Thyroid gland (tissue), 4 donors: ENCODE measurements around the gene ASPG. TPM values are rescaled to one million over a fixed set of nuclear protein-coding genes. Genes with fewer than 3 reads are reported as not detected.

ENCODE experiments used
- DNase-seq, 2 donors: peaks; one replicate each; pipeline ENCODE4 v3.0.0-alpha.2; 2019
- H3K27ac ChIP-seq, 3 donors: fragments of 200-600 bp; sonication (generic); 1 replicate in 2 of 3; 2 replicates in 1 of 3; pipeline ENCODE4 v1.5.1; 2016 to 2019; ENCODE audit warnings: mild to moderate bottlenecking in 1 of 3, moderate library complexity in 1 of 3
- H3K27me3 ChIP-seq: fragments of 200-600 bp; sonication (generic); one replicate; pipeline ENCODE4 v1.5.1; 2019
- H3K36me3 ChIP-seq, 2 donors: fragments of 200-600 bp; sonication (generic); one replicate each; pipeline ENCODE4 v1.5.1; 2016 to 2019
- H3K4me1 ChIP-seq, 2 donors: fragments of 200-600 bp; sonication (generic); one replicate each; pipeline ENCODE4 v1.5.1; 2017 to 2019
- H3K4me3 ChIP-seq, 3 donors: fragments of 200-600 bp; sonication (generic); replicated peaks in 1 of 3; 1 replicate in 2 of 3; 2 replicates in 1 of 3; pipeline ENCODE4 v1.5.1; 2016; ENCODE audit warnings: mild to moderate bottlenecking in 1 of 3
- H3K9me3 ChIP-seq: fragments of 200-600 bp; sonication (generic); one replicate; pipeline ENCODE4 v1.5.1; 2017
- CTCF ChIP-seq, 6 experiments: fragments of 200-600 bp in 3 of 6; fragments of 450-650 bp in 3 of 6; sonication (generic) in 3 of 6; IDR thresholded peaks; one replicate each; pipeline ENCODE4 v1.5.1; 2016 to 2019; ENCODE audit warnings: antibody characterized with exemption in 6 of 6, mild to moderate bottlenecking in 2 of 6, inconsistent platforms in 1 of 6, moderate library complexity in 1 of 6
- POLR2A ChIP-seq, 2 donors: fragments of 450-650 bp; IDR thresholded peaks; one replicate each; pipeline ENCODE4 v1.6.1; 2017; ENCODE audit warnings: antibody characterized with exemption in 2 of 2, mild to moderate bottlenecking in 2 of 2, moderate library complexity in 1 of 2
- WGBS, 2 donors: methylation state at CpG; one replicate each; pipeline ENCODE4 v1.1.5; 2017; 5-methylcytosine and 5-hydroxymethylcytosine counted together
- intact Hi-C: fragments of 100-400 bp; cut with DNase I; formaldehyde crosslinking; loops from one replicate; pipeline ENCODE4 v1.15.1; 2023
- total RNA-seq, 4 donors: library from RNA; depleted of rRNA; stranded (reverse); fragments of >200 nt; gene quantifications; one replicate each; pipeline ENCODE4 v1.2.3, GENCODE V29; 2016

ASPG gene
- total RNA-seq, 4 donors from 2014 or later, result 7.5 to 24.0 (median 15.2) TPM

DNA sequence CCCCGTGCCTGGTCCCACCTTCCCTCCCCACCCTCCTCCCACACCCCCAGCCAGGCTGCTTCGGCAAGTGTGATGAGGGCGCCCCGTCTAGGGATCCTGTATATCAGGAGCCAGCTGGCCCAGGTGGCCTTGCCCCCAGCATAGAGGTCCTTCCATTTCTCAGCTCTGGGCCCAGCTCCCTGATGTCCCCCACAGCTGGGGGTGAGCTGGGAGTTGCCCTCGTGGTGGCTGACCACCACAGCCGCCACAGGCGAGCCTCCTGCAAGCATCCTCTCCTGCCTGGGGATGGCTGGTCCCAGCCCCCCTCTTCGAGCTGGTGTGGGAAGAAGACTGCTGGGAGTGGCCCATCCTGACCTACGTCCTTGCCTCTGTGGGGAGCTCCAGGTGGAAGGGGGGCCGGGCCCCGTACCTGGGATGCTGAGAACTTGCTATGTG, 7.4 kb downstream of the ASPG start:
- no peak overlapping the region for H3K27ac ChIP-seq
- WGBS, 2 donors, result 95% methylated on average over 4 of the region's 11 CpGs; no CpG with 5 or more reads in 1 of the 2 donors
- no peaks in the 10 kb centered on the region for H3K36me3 ChIP-seq
- peaks cover 4 to 7% of the 10 kb centered on the region in 2 donors for H3K4me1 ChIP-seq
- intact Hi-C loops, result no loop called here
- DNase-seq, result no peak
- no peak for TF ChIP-seq POLR2A (IDR thresholded peaks at IDR 0.05)
- TF ChIP-seq CTCF (IDR thresholded peaks at IDR 0.05), result no peak
- no peak overlapping the region for H3K4me3 ChIP-seq
- H3K9me3 ChIP-seq, result no peaks in the 10 kb centered on the region
- H3K27me3 ChIP-seq, result no peaks in the 10 kb centered on the region

GRCh38 chr14:104093366-104094055, 8.0 kb downstream of the ASPG start:
- Histone ChIP-seq H3K4me3 (no peak overlapping the region), H3K27ac (no peak overlapping the region), H3K36me3 (no peaks in the 10 kb centered on the region), H3K4me1 (peaks cover 4 to 7% of the 10 kb centered on the region in 2 donors), H3K27me3 (no peaks in the 10 kb centered on the region), H3K9me3 (no peaks in the 10 kb centered on the region)
- intact Hi-C loops, result no loop called here
- DNase-seq, result no peak
- TF ChIP-seq POLR2A (IDR thresholded peaks at IDR 0.05), result no peak
- TF ChIP-seq CTCF (IDR thresholded peaks at IDR 0.05), result no peak
- 63 to 67% methylated on average over 16 of the region's 18 CpGs for WGBS, 2 donors

- Histone ChIP-seq H3K4me3 (no peak overlapping the region), H3K9me3 (no peaks in the 10 kb centered on the region), H3K36me3 (no peaks in the 10 kb centered on the region), H3K27ac (no peak overlapping the region), H3K27me3 (no peaks in the 10 kb centered on the region), H3K4me1 (peaks cover 4 to 7% of the 10 kb centered on the region in 2 donors)
- TF ChIP-seq CTCF (IDR thresholded peaks at IDR 0.05), result no peak
- 54 to 72% methylated on average over 12 to 17 of the region's 20 CpGs for WGBS, 2 donors
- DNase-seq, result no peak
- intact Hi-C loops, result no loop called here
These were observed 8.7 kb downstream of the ASPG start for GRCh38 chr14:104094056-104094708.

GRCh38 chr14:104094709-104095425, 9.4 kb downstream of the ASPG start:
- peak; percentile 61 to 67 for DNase-seq
- WGBS, 2 donors, result 44 to 46% methylated on average over 15 to 17 of the region's 35 CpGs
- Histone ChIP-seq H3K4me3 (no peak overlapping the region), H3K36me3 (no peaks in the 10 kb centered on the region), H3K9me3 (no peaks in the 10 kb centered on the region), H3K27ac (no peak overlapping the region), H3K4me1 (peaks cover 4 to 7% of the 10 kb centered on the region in 2 donors), H3K27me3 (no peaks in the 10 kb centered on the region)
- intact Hi-C loops, result loop anchor here (5.0 kb wide), 1 partner anchor 37 kb away; no protein-coding TSS in a partner anchor
- peak; percentile 59 to 91 (median 80) for TF ChIP-seq CTCF (IDR thresholded peaks at IDR 0.05)
- TF ChIP-seq POLR2A (IDR thresholded peaks at IDR 0.05), result no peak
